MV-4-11 (cell line): ENCODE results near the gene MED25.

Experiments used
- DNase-seq: peaks from one replicate; lab custom pipeline; 2025; lab: John Stamatoyannopoulos, UW

The MED25 gene

GRCh38 chr19:49873834-49874233 lies 55.7 kb downstream of the MED25 start:
- no peak for DNase-seq

GRCh38 chr19:49874503-49875157 lies 56.5 kb downstream of the MED25 start:
- no peak for DNase-seq

- no peak for DNase-seq
Observed at GRCh38 chr19:49875177-49875576, 57.1 kb downstream of the MED25 start.

- DNase-seq, result peak; percentile 49
Observed at GRCh38 chr19:49875857-49876421, 57.9 kb downstream of the MED25 start.

GRCh38 chr19:49876422-49877019 lies 58.4 kb downstream of the MED25 start:
- DNase-seq, result peak; percentile 99

GRCh38 chr19:49877020-49877878 lies 59.2 kb downstream of the MED25 start, which contains the start of the genes AKT1S1 and TBC1D17:
AKT1S1 (minus strand) TSS chr19:49877355; CDS start chr19:49873295, 4,060 bp downstream.
TBC1D17 (plus strand) TSS chr19:49877702; CDS start chr19:49877724, 22 bp downstream.
- DNase-seq, result peak; percentile 100

GRCh38 chr19:49877879-49878743 lies 60.0 kb downstream of the MED25 start:
- peak; percentile 96 for DNase-seq

- DNase-seq, result no peak
Observed at GRCh38 chr19:49878744-49879070, 60.6 kb downstream of the MED25 start.

- peak; percentile 63 for DNase-seq
Observed at GRCh38 chr19:49879243-49879963, 61.3 kb downstream of the MED25 start.

GRCh38 chr19:49880162-49880869 lies 62.2 kb downstream of the MED25 start:
- no peak for DNase-seq

- no peak for DNase-seq
Observed at GRCh38 chr19:49881186-49881585, 63.1 kb downstream of the MED25 start.

GRCh38 chr19:49881672-49882394 lies 63.7 kb downstream of the MED25 start:
- DNase-seq, result no peak

- DNase-seq, result no peak
Observed at GRCh38 chr19:49882643-49883042, 64.6 kb downstream of the MED25 start.

GRCh38 chr19:49883094-49883493 lies 65.0 kb downstream of the MED25 start:
- DNase-seq, result no peak

GRCh38 chr19:49884109-49884508 lies 66.0 kb downstream of the MED25 start:
- DNase-seq, result no peak

GRCh38 chr19:49884760-49885159 lies 66.7 kb downstream of the MED25 start:
- no peak for DNase-seq
